NCI-H2171 treated with DMSO at 0.1 percent for 48 hours (cell line): ENCODE results near the gene C1QTNF12.

Source experiments
- DNase-seq: peaks from one replicate; lab custom pipeline; 2025; lab: John Stamatoyannopoulos, UW

The C1QTNF12 gene

GRCh38 chr1:1213345-1214265 is 32.9 kb downstream of the C1QTNF12 start, which contains the start of gene TNFRSF4:
TSS of gene TNFRSF4 (minus strand) at chr1:1214153. CDS start at chr1:1214127, 26 bp downstream.
- no peak for DNase-seq

- DNase-seq = no peak
Observed at GRCh38 chr1:1212780-1213344, 33.7 kb downstream of the C1QTNF12 start.

GRCh38 chr1:1211541-1212441 is 34.7 kb downstream of the C1QTNF12 start:
- DNase-seq = no peak

- peak; percentile 22 for DNase-seq
Observed at GRCh38 chr1:1210726-1211540, 35.6 kb downstream of the C1QTNF12 start.

- peak; percentile 26 for DNase-seq
Observed at GRCh38 chr1:1208713-1209433, 37.6 kb downstream of the C1QTNF12 start.

- DNase-seq = no peak
Observed at GRCh38 chr1:1207571-1207892, 39.0 kb downstream of the C1QTNF12 start.

- no peak for DNase-seq
Observed at GRCh38 chr1:1206966-1207531, 39.5 kb downstream of the C1QTNF12 start.

- peak; percentile 30 for DNase-seq
Observed at GRCh38 chr1:1206376-1206965, 40.1 kb downstream of the C1QTNF12 start, which contains the start of gene TNFRSF18. TSS of gene TNFRSF18 (minus strand) at chr1:1206592. CDS start at chr1:1206571, 21 bp downstream.

GRCh38 chr1:1205769-1206375 is 40.6 kb downstream of the C1QTNF12 start:
- no peak for DNase-seq

GRCh38 chr1:1204998-1205768 is 41.3 kb downstream of the C1QTNF12 start:
- no peak for DNase-seq

GRCh38 chr1:1204425-1204920 is 42.0 kb downstream of the C1QTNF12 start:
- DNase-seq = no peak

- peak; percentile 51 for DNase-seq
Observed at GRCh38 chr1:1203561-1204424, 42.7 kb downstream of the C1QTNF12 start.

- DNase-seq = peak; percentile 72
Observed at GRCh38 chr1:1202831-1203560, 43.5 kb downstream of the C1QTNF12 start.

- peak; percentile 29 for DNase-seq
Observed at GRCh38 chr1:1200876-1201810, 45.4 kb downstream of the C1QTNF12 start.

GRCh38 chr1:1199961-1200875 is 46.3 kb downstream of the C1QTNF12 start:
- no peak for DNase-seq
